Astrocyte (in vitro differentiated cells and primary cell): ENCODE measurements around the gene EMC7.
"Not testable (repeated sequence)": the region's sequence is repeated elsewhere in the genome, so short reads cannot be mapped to it uniquely, and the experiment has no call there.

ENCODE experiments used
- CTCF ChIP-seq: IDR thresholded peaks from 2 replicates; pipeline ENCODE4 v1.5.1; 2011; ENCODE audit warnings: low read depth, mild to moderate bottlenecking, inconsistent platforms, low read length, moderate library complexity; ENCODE audit not compliant: insufficient read depth
- EZH2 ChIP-seq: IDR thresholded peaks from 2 replicates; pipeline ENCODE4 v1.6.1; 2012; ENCODE audit warnings: mild to moderate bottlenecking, low read length, inconsistent platforms; ENCODE audit not compliant: insufficient read depth

GRCh38 chr15:34120420-34120819 is 18.8 kb upstream of the EMC7 start:
- not testable (repeated sequence) for TF ChIP-seq EZH2, CTCF
